Spleen (tissue), 11 donors: ENCODE results near the gene SEMA4C. TPM values are rescaled to one million over a fixed set of nuclear protein-coding genes. Genes with fewer than 3 reads are reported as not detected.

Source experiments
- DNase-seq: peaks from one replicate; pipeline ENCODE4 v3.0.0-alpha.2; 2020
- H3K27ac ChIP-seq, 8 donors: fragments of 200-600 bp; sonication (generic) in 7 of 8; 1 replicate in 4 of 8; 2 replicates in 4 of 8; pipeline versions ENCODE4 v1.5.0 to v1.8.0; 2016 to 2021; ENCODE audit warnings: inconsistent platforms in 4 of 8, mild to moderate bottlenecking in 4 of 8, moderate library complexity in 1 of 8
- H3K27me3 ChIP-seq, 7 donors: fragments of 200-600 bp; sonication (generic) in 6 of 7; replicated peaks in 1 of 7; 1 replicate in 4 of 7; 2 replicates in 3 of 7; pipeline versions ENCODE4 v1.5.0 to v1.8.0; 2016 to 2021; ENCODE audit warnings: inconsistent platforms in 3 of 7, mild to moderate bottlenecking in 1 of 7
- H3K36me3 ChIP-seq, 6 donors: fragments of 200-600 bp; sonication (generic) in 5 of 6; 1 replicate in 4 of 6; 2 replicates in 2 of 6; pipeline versions ENCODE4 v1.5.0 to v1.8.0; 2016 to 2021; ENCODE audit warnings: inconsistent platforms in 2 of 6
- H3K4me1 ChIP-seq, 6 donors: fragments of 200-600 bp; sonication (generic) in 5 of 6; 1 replicate in 3 of 6; 2 replicates in 3 of 6; pipeline versions ENCODE4 v1.5.0 to v1.8.0; 2016 to 2021; ENCODE audit warnings: inconsistent platforms in 3 of 6
- H3K4me3 ChIP-seq, 8 donors: fragments of 200-600 bp; sonication (generic) in 7 of 8; 1 replicate in 4 of 8; 2 replicates in 4 of 8; pipeline versions ENCODE4 v1.5.0 to v1.8.0; 2016 to 2021; ENCODE audit warnings: inconsistent platforms in 4 of 8, mild to moderate bottlenecking in 4 of 8, moderate library complexity in 2 of 8
- H3K9me3 ChIP-seq, 8 donors: fragments of 200-600 bp; sonication (generic) in 7 of 8; 1 replicate in 4 of 8; 2 replicates in 4 of 8; pipeline versions ENCODE4 v1.5.0 to v1.8.0; 2016 to 2021; ENCODE audit warnings: inconsistent platforms in 4 of 8
- POLR2A ChIP-seq, 3 donors: fragments of 450-650 bp; IDR thresholded peaks; one replicate each; pipeline ENCODE4 v1.5.1; 2017; ENCODE audit warnings: antibody characterized with exemption in 3 of 3, mild to moderate bottlenecking in 1 of 3
- POLR2AphosphoS5 ChIP-seq, 3 donors: sonication (generic); formaldehyde crosslinking; IDR thresholded peaks; one replicate each; pipeline ENCODE4 v1.5.1; 2017; ENCODE audit warnings: antibody characterized with exemption in 3 of 3
- WGBS, 5 donors: extraction: QIAGEN DNeasy Blood & Tissue Kit in 3 of 5; methylation state at CpG; one replicate each; pipeline versions ENCODE4 v1.1.5 to v1.1.7; 2013 to 2018; 5-methylcytosine and 5-hydroxymethylcytosine counted together
- intact Hi-C: fragments of 100-400 bp; cut with DNase I; formaldehyde crosslinking; loops from one replicate; pipeline ENCODE4 v1.15.0; 2023; ENCODE audit warnings: low total_unique reads
- polyA plus RNA-seq, 3 donors: library from polyadenylated mRNA; stranded (reverse); fragments of 200-250 nt; gene quantifications; one replicate each; pipeline ENCODE4 v1.2.1, GENCODE V29; 2013
- total RNA-seq, 7 donors: library from RNA; depleted of rRNA in 3 of 7; stranded (reverse); fragments of >200 nt in 3 of 7; fragmentation: NEBNext Ultra II Directional in 4 of 7; extraction: Animal tissue kit (Norgen Biotek cat#: 25700) in 4 of 7; gene quantifications; one replicate each; pipeline versions ENCODE4 v1.1.0 to v1.2.1, GENCODE V29; 2016 to 2021
- TF ChIP-seq, protein P1 (sequence below), 11 experiments: fragments of 200-600 bp in 7 of 11; fragments of 450-650 bp in 4 of 11; sonication (generic) in 4 of 11; IDR thresholded peaks in 8 of 11; conservative IDR thresholded peaks in 3 of 11; 1 replicate in 7 of 11; 2 replicates in 4 of 11; pipeline versions ENCODE4 v1.4.0 to v1.8.0; 2016 to 2021; ENCODE audit warnings: antibody characterized with exemption in 11 of 11, inconsistent platforms in 4 of 11, mild to moderate bottlenecking in 1 of 11
- donor health status: healthy with polysubstance abuse.
- donor health status: DM: no; HTN: no; CAD: no; lungs with moderate emphysema.
- donor health status: DM: no; HTN: no; CAD: no.
- donor health status: Bipolar disorder and iron deficiency.
- donor health status: healthy.
- donor health status: DM: no; HTN: no; CAD: no.
- donor health status: DM: yes; HTN: yes; CAD: no.

Gene SEMA4C
- total and polyA plus RNA-seq, 10 donors, result 6.1 to 205 (median 68.1) TPM

DNA sequence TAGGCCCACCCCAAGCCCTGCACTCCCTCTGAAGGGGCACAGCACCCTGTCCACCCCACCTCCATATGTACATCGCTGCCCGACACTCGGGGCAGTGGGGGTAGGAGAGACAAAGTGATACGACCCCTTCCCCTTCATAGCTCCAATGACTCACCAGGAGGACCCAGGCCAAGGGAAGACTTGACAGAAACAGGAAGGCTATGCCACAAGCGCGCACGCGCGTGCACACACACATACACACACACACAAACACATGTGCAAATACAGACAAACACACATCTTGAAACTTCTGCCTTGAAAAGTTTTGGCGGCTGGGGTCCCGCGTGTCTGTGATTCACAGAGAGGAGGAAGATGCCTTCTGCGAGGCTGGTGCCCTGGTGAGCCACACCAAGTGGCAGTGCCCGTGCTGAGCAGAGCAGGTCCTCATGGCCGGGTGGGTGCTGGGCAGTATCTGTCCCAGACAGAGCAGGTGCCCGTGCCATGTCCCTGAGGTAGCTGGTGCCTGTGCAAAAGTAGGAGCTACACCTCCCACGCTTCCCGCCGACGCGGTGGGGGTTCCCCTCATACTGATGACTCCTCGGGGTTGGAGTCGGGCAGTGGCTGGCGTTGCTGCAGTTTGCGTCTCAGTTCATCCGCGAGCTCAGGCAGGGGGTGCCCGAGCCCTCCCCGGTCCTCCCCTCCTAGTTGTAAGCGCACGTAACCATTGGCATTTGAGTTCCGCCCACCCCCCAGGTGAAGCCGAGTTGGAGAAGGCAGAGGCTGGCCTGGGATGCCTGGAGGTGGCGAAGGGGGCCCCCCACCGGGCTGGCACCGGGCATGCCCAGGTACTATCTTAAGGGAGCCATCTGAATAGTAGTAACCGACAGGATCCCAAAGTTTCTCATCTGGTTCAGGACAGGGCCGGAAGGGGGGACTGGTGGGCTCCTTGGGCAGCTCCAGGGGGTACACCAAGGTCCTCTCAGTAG is 9.5 kb downstream of the SEMA4C start:
- peaks cover 0 to 55% (median 42%) of the 10 kb centered on the region in 6 donors for H3K36me3 ChIP-seq
- WGBS, 5 donors, result 66 to 79% (median 70%) methylated on average over 32 to 38 of the region's 38 CpGs
- peak in 2 of 3 donors; percentile 65 to 71 for TF ChIP-seq POLR2AphosphoS5 (IDR thresholded peaks at IDR 0.05)
- no peak for TF ChIP-seq POLR2A (IDR thresholded peaks at IDR 0.05)
- H3K9me3 ChIP-seq, result no peaks in the 10 kb centered on the region
- H3K27me3 ChIP-seq, result peaks cover 0 to 10% (median 0%) of the 10 kb centered on the region in 7 donors
- H3K27ac ChIP-seq, result peak overlapping the region in 7 of 8 donors; percentile 64 to 95 (median 89)
- intact Hi-C loops, result no loop called here
- peaks cover 37 to 95% (median 86%) of the 10 kb centered on the region in 6 donors for H3K4me1 ChIP-seq
- no peak overlapping the region for H3K4me3 ChIP-seq
- DNase-seq, result peak; percentile 80

DNA sequence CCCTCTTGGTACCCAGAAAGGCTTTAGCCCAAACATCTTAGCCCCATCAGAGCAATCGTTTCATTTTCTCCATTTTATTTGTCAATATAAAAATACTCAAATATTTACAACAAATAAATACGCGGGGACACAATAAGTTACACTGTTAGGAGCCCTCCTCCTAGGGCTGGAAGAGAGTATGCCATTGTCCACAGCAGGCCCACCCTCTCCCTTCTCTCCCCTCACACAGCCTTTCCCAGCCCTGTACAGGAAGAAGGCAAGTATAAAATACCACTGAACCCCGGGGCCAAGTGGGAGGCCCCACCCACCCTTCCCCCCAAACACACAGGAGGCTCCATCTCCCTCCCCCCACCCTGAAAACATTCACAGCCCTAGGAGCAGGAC is 10.2 kb downstream of the SEMA4C start:
- Histone ChIP-seq H3K27me3 (peaks cover 0 to 10% (median 0%) of the 10 kb centered on the region in 7 donors), H3K4me3 (no peak overlapping the region), H3K36me3 (peaks cover 0 to 49% (median 37%) of the 10 kb centered on the region in 6 donors), H3K4me1 (peaks cover 37 to 95% (median 79%) of the 10 kb centered on the region in 6 donors), H3K27ac (peak overlapping the region in 7 of 8 donors; percentile 82 to 95 (median 91)), H3K9me3 (no peaks in the 10 kb centered on the region)
- no peak for DNase-seq
- TF ChIP-seq POLR2AphosphoS5 (IDR thresholded peaks at IDR 0.05), result no peak
- TF ChIP-seq, protein P1, sequence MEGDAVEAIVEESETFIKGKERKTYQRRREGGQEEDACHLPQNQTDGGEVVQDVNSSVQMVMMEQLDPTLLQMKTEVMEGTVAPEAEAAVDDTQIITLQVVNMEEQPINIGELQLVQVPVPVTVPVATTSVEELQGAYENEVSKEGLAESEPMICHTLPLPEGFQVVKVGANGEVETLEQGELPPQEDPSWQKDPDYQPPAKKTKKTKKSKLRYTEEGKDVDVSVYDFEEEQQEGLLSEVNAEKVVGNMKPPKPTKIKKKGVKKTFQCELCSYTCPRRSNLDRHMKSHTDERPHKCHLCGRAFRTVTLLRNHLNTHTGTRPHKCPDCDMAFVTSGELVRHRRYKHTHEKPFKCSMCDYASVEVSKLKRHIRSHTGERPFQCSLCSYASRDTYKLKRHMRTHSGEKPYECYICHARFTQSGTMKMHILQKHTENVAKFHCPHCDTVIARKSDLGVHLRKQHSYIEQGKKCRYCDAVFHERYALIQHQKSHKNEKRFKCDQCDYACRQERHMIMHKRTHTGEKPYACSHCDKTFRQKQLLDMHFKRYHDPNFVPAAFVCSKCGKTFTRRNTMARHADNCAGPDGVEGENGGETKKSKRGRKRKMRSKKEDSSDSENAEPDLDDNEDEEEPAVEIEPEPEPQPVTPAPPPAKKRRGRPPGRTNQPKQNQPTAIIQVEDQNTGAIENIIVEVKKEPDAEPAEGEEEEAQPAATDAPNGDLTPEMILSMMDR (IDR thresholded peaks at IDR 0.05 in 8 of 11, conservative IDR thresholded peaks at IDR 0.05 in 3 of 11), result no peak
- no peak for TF ChIP-seq POLR2A (IDR thresholded peaks at IDR 0.05)
- 47 to 59% (median 54%) methylated on average over 4 of the region's 4 CpGs for WGBS, 5 donors
- intact Hi-C loops, result loop anchor here (5.0 kb wide), 1 partner anchor 93 kb away; no protein-coding TSS in a partner anchor

DNA sequence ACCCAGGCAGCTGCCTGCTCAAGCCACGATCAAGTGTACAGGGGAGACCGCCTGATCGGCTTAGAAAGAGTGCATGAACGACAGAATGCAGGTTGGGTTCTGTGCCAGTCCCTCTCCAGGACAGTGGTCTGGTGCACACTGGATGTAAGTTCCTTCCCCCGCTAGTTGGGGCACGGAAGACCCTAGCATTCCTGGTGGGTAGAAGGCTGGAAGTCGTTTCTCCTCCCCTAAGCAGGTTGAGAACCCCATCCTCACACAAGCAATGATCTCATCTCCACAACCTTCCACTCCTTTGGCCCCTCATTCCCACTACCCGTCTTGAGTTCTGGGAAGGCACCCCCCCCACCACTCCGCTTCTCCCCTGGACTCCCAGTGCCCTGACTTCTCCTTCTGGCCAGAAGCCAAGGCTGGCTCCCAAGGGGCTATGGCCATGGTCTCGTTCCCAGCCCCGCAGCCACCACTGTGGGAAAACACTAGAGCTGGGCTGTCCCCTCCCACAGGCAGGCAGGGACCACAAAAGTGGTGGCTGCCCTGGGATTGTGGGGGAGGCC is 10.7 kb downstream of the SEMA4C start:
- WGBS, 5 donors, result 50 to 81% (median 64%) methylated on average over 7 to 11 of the region's 11 CpGs
- H3K4me1 ChIP-seq, result peaks cover 37 to 94% (median 74%) of the 10 kb centered on the region in 6 donors
- no peaks in the 10 kb centered on the region for H3K9me3 ChIP-seq
- peaks cover 0 to 49% (median 33%) of the 10 kb centered on the region in 6 donors for H3K36me3 ChIP-seq
- intact Hi-C loops, result loop anchor here (5.0 kb wide), 1 partner anchor 93 kb away; no protein-coding TSS in a partner anchor
- TF ChIP-seq POLR2A (IDR thresholded peaks at IDR 0.05), result no peak
- TF ChIP-seq POLR2AphosphoS5 (IDR thresholded peaks at IDR 0.05), result peak in 2 of 3 donors; percentile 20 to 37
- peak; percentile 81 for DNase-seq
- H3K27me3 ChIP-seq, result peaks cover 0 to 10% (median 0%) of the 10 kb centered on the region in 7 donors
- H3K27ac ChIP-seq, result peak overlapping the region; percentile 69 to 95 (median 90)
- H3K4me3 ChIP-seq, result peak overlapping the region in 3 of 8 donors; percentile 78 to 82 (median 80)

DNA sequence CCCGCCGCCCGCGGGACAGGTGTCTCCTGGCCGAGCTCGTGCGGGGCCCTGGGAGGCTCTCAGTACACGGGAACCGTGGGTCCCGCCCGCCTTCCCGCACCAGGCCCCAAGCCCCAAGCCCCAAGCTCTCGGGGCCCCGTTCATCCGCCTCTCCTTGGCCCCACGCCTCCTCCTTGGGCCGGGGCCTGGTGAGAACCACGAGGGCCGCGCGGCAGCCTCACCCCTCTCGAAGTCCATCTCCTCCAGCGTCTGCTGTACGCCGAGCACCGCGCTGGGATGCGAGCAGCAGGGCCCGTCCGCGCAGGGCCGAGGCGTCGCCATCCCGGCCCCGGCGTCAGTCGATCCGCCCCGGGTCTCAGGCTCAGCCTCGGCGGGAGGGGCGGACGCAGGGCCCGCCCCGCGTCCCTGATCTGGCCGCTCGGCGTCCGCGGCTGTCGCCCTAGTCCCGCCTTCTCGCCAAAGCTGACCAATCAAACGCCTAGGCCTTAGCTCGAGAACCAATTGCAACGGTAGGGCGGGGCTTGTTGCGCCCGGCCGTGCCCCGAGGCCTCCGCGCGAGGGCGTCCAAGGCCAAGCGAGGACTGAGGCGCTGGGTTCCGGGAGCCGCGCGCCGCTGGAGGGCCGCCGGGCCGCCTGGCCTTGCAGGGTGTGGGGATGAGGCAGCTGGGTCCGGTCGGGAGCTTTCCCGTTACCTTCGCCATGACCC is 12.1 kb downstream of the SEMA4C start, which contains the start of gene ANKRD39:
Gene ANKRD39, minus strand, starts transcription at position 350 of the 706 bp plus-strand sequence. Its CDS starts 29 bp downstream, at position 321.
- WGBS, 5 donors, result 0 to 1% (median 0%) methylated on average over 58 to 81 of the region's 81 CpGs
- TF ChIP-seq POLR2AphosphoS5 (IDR thresholded peaks at IDR 0.05), result peak; percentile 81 to 92 (median 89)
- TF ChIP-seq, protein P1 (IDR thresholded peaks at IDR 0.05 in 8 of 11, conservative IDR thresholded peaks at IDR 0.05 in 3 of 11), result peak; percentile 87 to 100 (median 97)
- peak; percentile 8 to 55 (median 42) for TF ChIP-seq POLR2A (IDR thresholded peaks at IDR 0.05)
- H3K4me3 ChIP-seq, result peak within 1 kb of the TSS; percentile 50 to 85 (median 78)
- intact Hi-C loops, result loop anchor here (5.0 kb wide), 1 partner anchor 94 kb away; no protein-coding TSS in a partner anchor
- peaks cover 32 to 84% (median 61%) of the 10 kb centered on the region in 6 donors for H3K4me1 ChIP-seq
- H3K27me3 ChIP-seq, result peaks cover 0 to 10% (median 0%) of the 10 kb centered on the region in 7 donors
- H3K36me3 ChIP-seq, result peaks cover 0 to 49% (median 33%) of the 10 kb centered on the region in 6 donors
- peak within 1 kb of the TSS; percentile 74 to 95 (median 90) for H3K27ac ChIP-seq
- DNase-seq, result peak; percentile 99
- H3K9me3 ChIP-seq, result no peaks in the 10 kb centered on the region
